Endothelial cell of umbilical vein (primary cell): ENCODE data around the gene ATP8A2.

Experiments
- EZH2 ChIP-seq: IDR thresholded peaks from 2 replicates; pipeline ENCODE4 v1.6.1; 2012; ENCODE audit warnings: borderline replicate concordance, low read depth, mild to moderate bottlenecking, moderate library complexity, low read length, inconsistent platforms; ENCODE audit not compliant: severe bottlenecking
- FOS ChIP-seq: IDR thresholded peaks from 2 replicates; pipeline ENCODE4 v1.6.1; 2011; ENCODE audit warnings: mild to moderate bottlenecking, low read length, moderate library complexity, borderline replicate concordance; ENCODE audit not compliant: insufficient read depth
- GATA2 ChIP-seq: IDR thresholded peaks from 2 replicates; pipeline ENCODE4 v1.7.0; 2011; ENCODE audit warnings: low read depth, mild to moderate bottlenecking, moderate library complexity, mixed read lengths, low read length; ENCODE audit not compliant: insufficient read length, insufficient read depth
- MYC ChIP-seq: IDR thresholded peaks from one replicate; pipeline ENCODE4 v1.6.1; 2011; ENCODE audit warnings: mild to moderate bottlenecking, low read depth, low read length
- POLR2A ChIP-seq: IDR thresholded peaks from 2 replicates; pipeline ENCODE4 v1.6.1; 2012; ENCODE audit warnings: low read depth, mild to moderate bottlenecking, control low read depth, low read length
- POLR2AphosphoS5 ChIP-seq: IDR thresholded peaks from 2 replicates; pipeline ENCODE4 v1.6.1; 2012; ENCODE audit warnings: low read depth, mild to moderate bottlenecking, control low read depth, low read length, moderate library complexity; ENCODE audit not compliant: insufficient read depth
- TF ChIP-seq, protein P1 (sequence below), 2 donors: IDR thresholded peaks; 1 replicate in 1 of 2; 2 replicates in 1 of 2; pipeline ENCODE4 v1.5.1; 2011; ENCODE audit warnings: low read length in 2 of 2, mild to moderate bottlenecking in 2 of 2, moderate library complexity in 2 of 2, control low read depth in 1 of 2, inconsistent platforms in 1 of 2, low read depth in 1 of 2; ENCODE audit not compliant: insufficient read depth in 1 of 2; ENCODE audit errors: extremely low read depth in 1 of 2
- TF ChIP-seq, protein P2 (sequence below): IDR thresholded peaks from 2 replicates; pipeline ENCODE4 v1.6.1; 2011; ENCODE audit not compliant: insufficient read depth, insufficient read length

DNA sequence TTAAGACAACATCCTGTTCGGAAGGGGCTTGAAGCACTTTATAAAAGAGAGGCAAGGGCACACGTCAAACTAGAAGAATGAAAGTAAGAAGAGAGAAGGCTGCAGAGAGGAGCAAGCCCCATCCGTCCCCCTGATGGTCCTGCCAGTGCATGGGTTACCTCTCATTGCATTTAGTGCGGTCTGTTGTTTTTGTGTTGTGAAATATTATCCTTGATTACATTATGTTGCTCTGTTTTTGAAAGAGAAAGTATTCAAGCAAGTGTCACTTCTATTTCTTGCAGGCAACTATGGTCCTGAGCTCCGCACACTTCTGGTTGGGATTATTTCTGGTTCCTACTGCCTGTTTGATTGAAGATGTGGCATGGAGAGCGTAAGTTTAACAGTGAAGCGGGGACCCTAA, 589.5 kb downstream of the ATP8A2 start:
- TF ChIP-seq, protein P1, sequence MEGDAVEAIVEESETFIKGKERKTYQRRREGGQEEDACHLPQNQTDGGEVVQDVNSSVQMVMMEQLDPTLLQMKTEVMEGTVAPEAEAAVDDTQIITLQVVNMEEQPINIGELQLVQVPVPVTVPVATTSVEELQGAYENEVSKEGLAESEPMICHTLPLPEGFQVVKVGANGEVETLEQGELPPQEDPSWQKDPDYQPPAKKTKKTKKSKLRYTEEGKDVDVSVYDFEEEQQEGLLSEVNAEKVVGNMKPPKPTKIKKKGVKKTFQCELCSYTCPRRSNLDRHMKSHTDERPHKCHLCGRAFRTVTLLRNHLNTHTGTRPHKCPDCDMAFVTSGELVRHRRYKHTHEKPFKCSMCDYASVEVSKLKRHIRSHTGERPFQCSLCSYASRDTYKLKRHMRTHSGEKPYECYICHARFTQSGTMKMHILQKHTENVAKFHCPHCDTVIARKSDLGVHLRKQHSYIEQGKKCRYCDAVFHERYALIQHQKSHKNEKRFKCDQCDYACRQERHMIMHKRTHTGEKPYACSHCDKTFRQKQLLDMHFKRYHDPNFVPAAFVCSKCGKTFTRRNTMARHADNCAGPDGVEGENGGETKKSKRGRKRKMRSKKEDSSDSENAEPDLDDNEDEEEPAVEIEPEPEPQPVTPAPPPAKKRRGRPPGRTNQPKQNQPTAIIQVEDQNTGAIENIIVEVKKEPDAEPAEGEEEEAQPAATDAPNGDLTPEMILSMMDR (IDR thresholded peaks at IDR 0.05; ENCODE audit: extremely low read depth in 1 of 2, insufficient read depth in 1 of 2, low read depth in 1 of 2, low read length in 2 of 2): no peak
- TF ChIP-seq POLR2A: no peak
- TF ChIP-seq POLR2AphosphoS5: no peak
- TF ChIP-seq MYC: no peak
- no peak for TF ChIP-seq EZH2
- no peak for TF ChIP-seq GATA2
- TF ChIP-seq FOS: no peak
- TF ChIP-seq, protein P2, sequence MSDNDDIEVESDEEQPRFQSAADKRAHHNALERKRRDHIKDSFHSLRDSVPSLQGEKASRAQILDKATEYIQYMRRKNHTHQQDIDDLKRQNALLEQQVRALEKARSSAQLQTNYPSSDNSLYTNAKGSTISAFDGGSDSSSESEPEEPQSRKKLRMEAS: no peak
